GM23248 (cell line): Measurements from ENCODE around the gene ADAM8. TPM values are rescaled to one million over a fixed set of nuclear protein-coding genes. Genes with fewer than 3 reads are reported as not detected.

ENCODE experiments used
- DNase-seq: peaks from one replicate; pipeline ENCODE4 v3.0.0-alpha.2; 2015
- H2AFZ ChIP-seq: fragments of 200-600 bp; sonication (generic); 2 replicates; pipeline ENCODE4 v1.6.1; 2016; ENCODE audit warnings: antibody characterized with exemption
- H3F3A ChIP-seq: fragments of 200-600 bp; sonication (generic); 2 replicates; pipeline ENCODE4 v1.6.1; 2016; ENCODE audit warnings: mild to moderate bottlenecking, antibody characterized with exemption, mixed run types; ENCODE audit not compliant: insufficient read depth
- H3K27ac ChIP-seq: fragments of 200-600 bp; sonication (generic); 2 replicates; pipeline ENCODE4 v1.5.1; 2016; ENCODE audit warnings: mild to moderate bottlenecking
- H3K27me3 ChIP-seq: fragments of 200-600 bp; sonication (generic); replicated peaks from 2 replicates; pipeline ENCODE4 v1.6.1; 2016; ENCODE audit warnings: mild to moderate bottlenecking; ENCODE audit not compliant: insufficient read depth
- H3K36me3 ChIP-seq: fragments of 200-600 bp; sonication (generic); 2 replicates; pipeline ENCODE4 v1.6.1; 2016; ENCODE audit warnings: low read depth, mild to moderate bottlenecking
- H3K4me1 ChIP-seq: fragments of 200-600 bp; sonication (generic); 2 replicates; pipeline ENCODE4 v1.6.1; 2016; ENCODE audit warnings: mild to moderate bottlenecking; ENCODE audit not compliant: insufficient read depth
- H3K4me2 ChIP-seq: fragments of 200-600 bp; sonication (generic); one replicate; pipeline ENCODE4 v1.6.1; 2016; ENCODE audit warnings: mild to moderate bottlenecking; ENCODE audit not compliant: unreplicated experiment
- H3K4me3 ChIP-seq: fragments of 200-600 bp; sonication (generic); 2 replicates; pipeline ENCODE4 v1.5.1; 2016; ENCODE audit warnings: mild to moderate bottlenecking
- H3K79me2 ChIP-seq: fragments of 200-600 bp; sonication (generic); 2 replicates; pipeline ENCODE4 v1.6.1; 2016; ENCODE audit warnings: mild to moderate bottlenecking; ENCODE audit not compliant: insufficient read depth
- H3K9ac ChIP-seq: fragments of 200-600 bp; sonication (generic); 2 replicates; pipeline ENCODE4 v1.6.1; 2016; ENCODE audit warnings: mild to moderate bottlenecking
- H3K9me2 ChIP-seq: fragments of 200-600 bp; sonication (generic); 2 replicates; pipeline ENCODE4 v1.6.1; 2016; ENCODE audit warnings: mixed run types, mild to moderate bottlenecking, moderate library complexity; ENCODE audit not compliant: insufficient read depth
- H3K9me3 ChIP-seq: fragments of 200-600 bp; sonication (generic); one replicate; pipeline ENCODE4 v1.6.1; 2017; ENCODE audit warnings: low read depth
- H4K20me1 ChIP-seq: fragments of 200-600 bp; sonication (generic); 2 replicates; pipeline ENCODE4 v1.6.0; 2016; ENCODE audit not compliant: insufficient read depth
- EZH2 ChIP-seq: fragments of 200-600 bp; sonication (generic); IDR thresholded peaks from 2 replicates; pipeline ENCODE4 v1.6.1; 2018; ENCODE audit warnings: antibody characterized with exemption, mild to moderate bottlenecking; ENCODE audit not compliant: insufficient read depth, poor library complexity, severe bottlenecking
- EZH2phosphoT487 ChIP-seq: fragments of 200-600 bp; sonication (generic); IDR thresholded peaks from 2 replicates; pipeline ENCODE4 v1.6.1; 2018; ENCODE audit warnings: antibody characterized with exemption, moderate library complexity, mild to moderate bottlenecking, low read depth; ENCODE audit not compliant: insufficient read depth
- WGBS, 2 experiments: methylation state at CpG; one replicate each; pipeline ENCODE4 v1.1.6; 2015 to 2017; ENCODE audit warnings: low lambda C conversion rate in 2 of 2, low coverage in 1 of 2; ENCODE audit errors: missing lambda C conversion rate in 2 of 2; 5-methylcytosine and 5-hydroxymethylcytosine counted together
- in situ Hi-C: fragments of 300-500 bp; cut with MboI; formaldehyde crosslinking; loops from 2 replicates; pipeline ENCODE4 v1.15.0; 2020
- polyA plus RNA-seq: library from polyadenylated mRNA; unstranded; fragments of >200 nt; fragmentation: Nextera tagmentation; extraction: Ambion mirVana; gene quantifications from 2 replicates; pipeline ENCODE4 v1.2.1, GENCODE V29; 2016
- total RNA-seq: library from RNA; depleted of rRNA; stranded (reverse); fragments of >200 nt; shearing (Covaris generic); gene quantifications from 2 replicates; pipeline ENCODE4 v1.2.3, GENCODE V29; 2014; rRNA removed

The ADAM8 gene
- 0.25 and 0.76 TPM in 2 replicates for total RNA-seq
- 0.19 TPM in 1 of 2 replicates, not detected in the other for polyA plus RNA-seq

DNA sequence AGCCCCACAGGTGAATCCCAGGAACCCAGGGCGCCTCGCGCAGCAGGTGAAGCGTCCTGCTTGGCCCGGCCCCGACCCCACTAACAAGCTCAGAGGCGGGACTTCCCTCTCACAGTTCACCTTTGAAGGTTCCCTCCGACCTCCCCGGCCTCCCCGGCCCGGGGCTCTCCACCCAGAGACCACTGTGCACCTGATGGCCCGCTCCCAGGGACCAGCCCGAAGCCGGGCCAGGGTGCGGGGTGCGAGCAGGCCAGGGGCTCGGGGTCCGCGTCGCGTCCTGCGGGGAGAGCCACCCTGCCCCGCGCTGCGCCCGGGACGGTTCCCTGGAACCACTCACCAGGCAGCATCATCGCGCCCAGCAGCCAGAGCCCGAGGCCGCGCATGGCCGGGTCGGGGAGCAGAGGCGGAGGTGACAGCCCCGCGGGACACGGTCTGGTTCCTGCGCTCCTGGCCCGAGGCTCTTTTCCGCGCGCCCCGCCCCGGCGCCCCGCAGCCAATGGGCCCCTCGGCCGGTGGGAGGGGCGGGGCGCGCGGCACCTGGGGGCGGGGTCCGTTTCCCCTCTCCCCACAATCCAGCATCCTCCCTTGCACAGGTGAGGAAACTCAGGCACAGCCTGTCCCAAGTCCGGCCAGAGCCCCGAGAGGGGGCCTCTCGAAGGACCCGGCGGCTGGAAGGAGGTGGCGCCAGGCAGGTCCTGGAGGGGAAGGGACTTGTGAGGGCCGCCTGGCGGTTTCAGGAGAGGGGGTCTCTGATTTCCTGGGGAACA is at the start of gene ADAM8:
TSS of gene ADAM8 (minus strand) at position 434 of the 767 bp plus-strand sequence. CDS start at position 383, 51 bp downstream.
- no peaks in the 10 kb centered on the region for H3K9me3 ChIP-seq
- no peaks in the 10 kb centered on the region for H3K9me2 ChIP-seq
- no peaks in the 10 kb centered on the region for H3K79me2 ChIP-seq
- H3K36me3 ChIP-seq: no peaks in the 10 kb centered on the region
- H3K4me1 ChIP-seq: no peaks in the 10 kb centered on the region
- WGBS, 2 experiments: 12 to 15% methylated on average over 28 to 46 of the region's 63 CpGs
- H3K27ac ChIP-seq: no peak within 1 kb of the TSS
- peak; percentile 59 for DNase-seq
- peak within 1 kb of the TSS; percentile 29; the same call in 1 of the 2 replicates for H3K4me3 ChIP-seq
- H3K27me3 ChIP-seq: no peaks in the 10 kb centered on the region
- H2AFZ ChIP-seq: no peak within 1 kb of the TSS
- H3K9ac ChIP-seq: no peak within 1 kb of the TSS
- in situ Hi-C loops: no loop called here
- H3K4me2 ChIP-seq: no peak within 1 kb of the TSS
- no peak for TF ChIP-seq EZH2phosphoT487
- peak; percentile 43 for TF ChIP-seq EZH2
- H4K20me1 ChIP-seq: no peaks in the 10 kb centered on the region
- no peaks in the 10 kb centered on the region for H3F3A ChIP-seq

DNA sequence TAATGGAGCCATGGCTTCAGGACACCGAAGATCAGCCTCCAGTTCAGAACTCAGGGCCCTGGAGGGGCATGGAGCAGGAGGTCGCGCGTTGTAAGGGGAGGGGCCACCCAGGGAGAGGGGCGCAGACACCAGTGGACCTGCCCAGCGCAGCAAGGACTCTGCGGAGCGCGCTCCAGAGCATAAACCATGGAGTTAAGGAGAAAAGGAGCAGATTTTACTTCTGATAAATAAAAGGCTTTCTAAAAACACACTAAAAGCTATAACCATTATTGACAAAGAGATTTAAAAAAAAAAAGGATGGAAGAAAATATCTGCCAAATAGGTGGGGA is 49.5 kb upstream of the ADAM8 start:
- Histone ChIP-seq H3K9ac (no peak overlapping the region), H3K9me2 (no peaks in the 10 kb centered on the region), H3K79me2 (no peaks in the 10 kb centered on the region), H3F3A (peaks cover 3% of the 10 kb centered on the region; the same call in 1 of the 2 replicates), H2AFZ (peak overlapping the region; percentile 65; the same call in 1 of the 2 replicates), H3K9me3 (no peaks in the 10 kb centered on the region), H3K36me3 (no peaks in the 10 kb centered on the region), H3K27me3 (peaks cover 35% of the 10 kb centered on the region), H4K20me1 (no peaks in the 10 kb centered on the region), H3K27ac (no peak overlapping the region), H3K4me3 (peak overlapping the region; percentile 51; the same call in 1 of the 2 replicates), H3K4me1 (peaks cover 5% of the 10 kb centered on the region; the same call in 1 of the 2 replicates), H3K4me2 (no peak overlapping the region)
- peak; percentile 94 for TF ChIP-seq EZH2
- TF ChIP-seq EZH2phosphoT487: peak; percentile 78; the same call in 1 of the 2 replicates
- in situ Hi-C loops: no loop called here
- no peak for DNase-seq
- 21 to 22% methylated on average over 9 of the region's 9 CpGs for WGBS, 2 experiments

DNA sequence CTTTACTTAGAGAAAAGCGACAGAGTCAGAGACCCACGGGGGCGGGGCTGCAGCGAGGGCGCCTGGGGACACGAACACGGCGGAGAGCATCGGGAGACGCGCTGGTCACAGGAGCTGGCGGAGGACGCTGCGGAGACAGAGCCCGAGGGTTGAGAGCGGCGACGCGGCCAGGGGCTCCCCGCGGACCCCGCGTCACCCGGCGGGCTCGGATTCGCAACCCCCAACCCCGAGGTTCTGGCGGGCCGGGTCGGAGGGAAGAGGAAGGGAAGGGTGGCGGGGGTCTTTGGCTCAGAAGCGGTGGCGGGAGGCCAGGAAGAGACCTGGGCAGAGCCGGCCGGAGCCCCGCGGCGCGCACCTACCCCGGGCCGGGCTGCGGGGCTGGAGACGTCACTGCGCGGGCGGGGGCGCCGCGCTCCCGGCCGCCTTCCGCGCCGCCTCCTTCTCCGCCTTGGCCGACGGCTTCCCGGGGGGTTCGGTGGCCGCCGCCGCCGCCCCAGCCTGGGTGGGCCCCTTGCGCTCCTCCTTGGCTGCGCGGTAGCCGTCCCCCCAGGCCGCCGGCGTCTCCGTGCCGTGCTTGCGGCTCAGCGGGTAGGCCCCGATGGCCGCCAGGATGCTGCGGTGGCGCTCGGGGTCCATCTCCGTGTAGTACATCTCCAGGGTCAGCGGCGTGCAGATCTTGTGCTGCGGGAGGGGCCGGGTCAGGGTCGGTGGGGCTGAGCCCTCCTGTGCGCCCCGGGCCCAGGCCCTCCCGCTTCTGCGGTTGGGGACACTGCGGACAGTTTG is 49.0 kb upstream of the ADAM8 start:
- in situ Hi-C loops: no loop called here
- Histone ChIP-seq H3K4me1 (peaks cover 5% of the 10 kb centered on the region; the same call in 1 of the 2 replicates), H4K20me1 (no peaks in the 10 kb centered on the region), H2AFZ (peak overlapping the region; percentile 65), H3K4me3 (peak overlapping the region; percentile 51), H3K9me3 (no peaks in the 10 kb centered on the region), H3K4me2 (peak overlapping the region; percentile 41), H3F3A (peaks cover 3% of the 10 kb centered on the region; the same call in 1 of the 2 replicates), H3K9ac (no peak overlapping the region), H3K27me3 (peaks cover 30% of the 10 kb centered on the region), H3K36me3 (no peaks in the 10 kb centered on the region), H3K27ac (no peak overlapping the region), H3K79me2 (no peaks in the 10 kb centered on the region), H3K9me2 (no peaks in the 10 kb centered on the region)
- DNase-seq: peak; percentile 45
- no peak for TF ChIP-seq EZH2
- 0 out of 2 replicates have a peak, but pooled peaks have one; percentile 57 for TF ChIP-seq EZH2phosphoT487
- WGBS, 2 experiments: 3 to 7% methylated on average over 28 to 49 of the region's 91 CpGs

DNA sequence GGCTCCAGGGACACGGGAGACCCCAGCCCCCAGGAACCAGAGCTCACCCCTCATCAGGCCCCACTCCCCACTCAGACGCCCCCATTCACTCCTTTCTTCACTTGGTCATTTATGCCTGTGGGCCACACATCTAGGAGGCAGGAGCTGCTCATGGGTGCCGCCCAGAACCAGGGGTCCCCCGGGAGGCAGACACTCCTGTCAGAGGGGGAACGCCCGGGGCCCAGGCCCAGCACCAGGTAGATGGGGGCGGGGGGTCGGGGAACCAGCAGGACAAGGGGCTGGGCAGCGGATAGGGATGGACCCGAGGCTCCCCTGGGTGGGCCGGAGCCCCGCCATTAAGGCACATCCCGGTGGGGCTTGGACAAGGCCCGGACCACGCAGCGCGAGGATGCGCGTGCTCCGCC is 48.2 kb upstream of the ADAM8 start:
- Histone ChIP-seq H4K20me1 (no peaks in the 10 kb centered on the region), H3K4me3 (no peak overlapping the region), H3K36me3 (no peaks in the 10 kb centered on the region), H3K9me2 (no peaks in the 10 kb centered on the region), H3K27ac (no peak overlapping the region), H3K9ac (no peak overlapping the region), H3K27me3 (peaks cover 30% of the 10 kb centered on the region), H3K4me2 (no peak overlapping the region), H3K9me3 (no peaks in the 10 kb centered on the region), H3F3A (peaks cover 3% of the 10 kb centered on the region; the same call in 1 of the 2 replicates), H3K4me1 (peaks cover 5% of the 10 kb centered on the region; the same call in 1 of the 2 replicates), H3K79me2 (no peaks in the 10 kb centered on the region), H2AFZ (no peak overlapping the region)
- in situ Hi-C loops: no loop called here
- DNase-seq: no peak
- 21% methylated on average over 4 to 16 of the region's 20 CpGs for WGBS, 2 experiments
- no peak for TF ChIP-seq EZH2phosphoT487
- TF ChIP-seq EZH2: no peak
